HPDE6-E6E7 (cell line): ENCODE results near the gene FOXA1.

Source experiments
- DNase-seq: peaks from one replicate; pipeline ENCODE4 v3.0.0; 2011; ENCODE audit warnings: missing footprints; ENCODE audit errors: extremely low spot score

Gene FOXA1

GRCh38 chr14:37589715-37590427, 5.2 kb downstream of the FOXA1 start:
- no peak for DNase-seq

GRCh38 chr14:37588956-37589714, 5.9 kb downstream of the FOXA1 start:
- DNase-seq = no peak

GRCh38 chr14:37588667-37588955, 6.4 kb downstream of the FOXA1 start:
- DNase-seq = no peak

- no peak for DNase-seq
Observed at GRCh38 chr14:37587881-37588666, 7.0 kb downstream of the FOXA1 start.

GRCh38 chr14:37587131-37587803, 7.8 kb downstream of the FOXA1 start:
- DNase-seq = no peak

GRCh38 chr14:37586797-37587130, 8.3 kb downstream of the FOXA1 start:
- DNase-seq = no peak

- DNase-seq = no peak
Observed at GRCh38 chr14:37585971-37586796, 8.9 kb downstream of the FOXA1 start.

GRCh38 chr14:37585101-37585511, 9.9 kb downstream of the FOXA1 start:
- no peak for DNase-seq

- no peak for DNase-seq
Observed at GRCh38 chr14:37584211-37585100, 10.6 kb downstream of the FOXA1 start.

- DNase-seq = no peak
Observed at GRCh38 chr14:37583358-37584210, 11.5 kb downstream of the FOXA1 start.

- DNase-seq = no peak
Observed at GRCh38 chr14:37580146-37580545, 14.9 kb downstream of the FOXA1 start.

GRCh38 chr14:37579274-37579673, 15.8 kb downstream of the FOXA1 start:
- no peak for DNase-seq

- no peak for DNase-seq
Observed at GRCh38 chr14:37573356-37573755, 21.7 kb downstream of the FOXA1 start.

- no peak for DNase-seq
Observed at GRCh38 chr14:37571391-37571790, 23.7 kb downstream of the FOXA1 start.

- no peak for DNase-seq
Observed at GRCh38 chr14:37569729-37570128, 25.3 kb downstream of the FOXA1 start.

GRCh38 chr14:37566811-37567371, 28.2 kb downstream of the FOXA1 start:
- DNase-seq = no peak

- no peak for DNase-seq
Observed at GRCh38 chr14:37565550-37565949, 29.5 kb downstream of the FOXA1 start.

GRCh38 chr14:37563189-37563588, 31.9 kb downstream of the FOXA1 start:
- DNase-seq = no peak

- no peak for DNase-seq
Observed at GRCh38 chr14:37559386-37559785, 35.7 kb downstream of the FOXA1 start.
